Measurements from ENCODE around the gene SLC22A31. TPM values are rescaled to one million over a fixed set of nuclear protein-coding genes. Genes with fewer than 3 reads are reported as not detected.

SLC22A31 gene
- total RNA-seq, 1 experiment from 2014 or later = 4.5 TPM

DNA sequence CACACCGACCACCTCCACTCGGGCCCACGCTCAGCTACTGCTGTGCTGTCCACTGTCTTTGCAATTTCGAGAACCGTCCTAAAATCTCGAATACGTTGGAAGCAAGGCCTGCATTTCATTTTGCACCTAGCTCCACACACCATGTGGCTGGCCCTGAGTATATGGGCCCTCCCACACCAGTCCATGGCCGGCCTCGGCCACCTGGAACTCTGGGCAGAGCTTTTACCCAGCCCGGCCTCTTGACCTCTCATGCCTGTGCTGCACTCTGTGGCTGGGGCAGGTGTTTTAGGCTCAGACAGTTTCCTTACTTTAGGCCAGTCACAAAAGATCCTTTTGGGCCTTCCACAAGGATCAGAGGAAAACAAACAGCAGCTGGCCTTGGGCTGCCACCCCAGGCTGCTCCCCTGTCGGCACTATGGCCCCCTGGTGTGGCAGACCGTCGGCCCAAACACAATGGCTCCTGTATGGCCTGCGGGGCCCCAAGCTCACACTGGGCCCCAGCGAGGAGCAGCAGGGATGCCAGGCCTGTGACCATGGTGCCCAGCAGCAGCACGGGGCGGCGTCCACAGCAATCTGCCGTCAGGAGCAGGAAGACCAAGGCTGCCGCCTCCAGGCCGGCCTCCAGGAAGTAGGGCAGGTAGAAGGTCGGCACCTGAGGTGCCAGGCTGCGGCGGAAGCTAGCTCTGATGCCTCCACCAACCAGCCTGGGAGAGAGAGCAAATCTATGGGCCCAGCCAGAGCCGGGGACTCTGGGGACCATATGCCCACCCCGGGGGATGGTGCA, 2.5 kb downstream of the SLC22A31 start:
- DNase-seq (ENCODE audit: low read depth, low spot score) (no peak), ATAC-seq (no peak)
- Histone ChIP-seq H3K9me3 (ENCODE audit: control insufficient read depth, insufficient read depth, low read depth, low read length) (no peaks in the 10 kb centered on the region), H3K36me3 (ENCODE audit: control insufficient read depth, insufficient read depth, low read length) (no peaks in the 10 kb centered on the region; the same call in 1 of the 2 replicates), H3K27me3 (ENCODE audit: control insufficient read depth, insufficient read depth, low read length) (no peaks in the 10 kb centered on the region; the same call in 1 of the 2 replicates), H3K27ac (ENCODE audit: low read length) (no peak overlapping the region), H3K4me1 (ENCODE audit: control insufficient read depth, insufficient read depth, low read length) (no peaks in the 10 kb centered on the region), H3K4me3 (ENCODE audit: low read depth in 2 of 2, low read length in 2 of 2) (no peak overlapping the region)
- ChIA-PET POLR2A (no interaction called here), CTCF (no interaction called here)
- TF ChIP-seq TCF7L2 (IDR thresholded peaks at IDR 0.05; ENCODE audit: low read depth, low read length) = no peak
- TF ChIP-seq POLR2AphosphoS5 (IDR thresholded peaks at IDR 0.05; ENCODE audit: low read depth, low read length) = no peak
- no peak for TF ChIP-seq CTCF (IDR thresholded peaks at IDR 0.05)
- TF ChIP-seq, protein P1, sequence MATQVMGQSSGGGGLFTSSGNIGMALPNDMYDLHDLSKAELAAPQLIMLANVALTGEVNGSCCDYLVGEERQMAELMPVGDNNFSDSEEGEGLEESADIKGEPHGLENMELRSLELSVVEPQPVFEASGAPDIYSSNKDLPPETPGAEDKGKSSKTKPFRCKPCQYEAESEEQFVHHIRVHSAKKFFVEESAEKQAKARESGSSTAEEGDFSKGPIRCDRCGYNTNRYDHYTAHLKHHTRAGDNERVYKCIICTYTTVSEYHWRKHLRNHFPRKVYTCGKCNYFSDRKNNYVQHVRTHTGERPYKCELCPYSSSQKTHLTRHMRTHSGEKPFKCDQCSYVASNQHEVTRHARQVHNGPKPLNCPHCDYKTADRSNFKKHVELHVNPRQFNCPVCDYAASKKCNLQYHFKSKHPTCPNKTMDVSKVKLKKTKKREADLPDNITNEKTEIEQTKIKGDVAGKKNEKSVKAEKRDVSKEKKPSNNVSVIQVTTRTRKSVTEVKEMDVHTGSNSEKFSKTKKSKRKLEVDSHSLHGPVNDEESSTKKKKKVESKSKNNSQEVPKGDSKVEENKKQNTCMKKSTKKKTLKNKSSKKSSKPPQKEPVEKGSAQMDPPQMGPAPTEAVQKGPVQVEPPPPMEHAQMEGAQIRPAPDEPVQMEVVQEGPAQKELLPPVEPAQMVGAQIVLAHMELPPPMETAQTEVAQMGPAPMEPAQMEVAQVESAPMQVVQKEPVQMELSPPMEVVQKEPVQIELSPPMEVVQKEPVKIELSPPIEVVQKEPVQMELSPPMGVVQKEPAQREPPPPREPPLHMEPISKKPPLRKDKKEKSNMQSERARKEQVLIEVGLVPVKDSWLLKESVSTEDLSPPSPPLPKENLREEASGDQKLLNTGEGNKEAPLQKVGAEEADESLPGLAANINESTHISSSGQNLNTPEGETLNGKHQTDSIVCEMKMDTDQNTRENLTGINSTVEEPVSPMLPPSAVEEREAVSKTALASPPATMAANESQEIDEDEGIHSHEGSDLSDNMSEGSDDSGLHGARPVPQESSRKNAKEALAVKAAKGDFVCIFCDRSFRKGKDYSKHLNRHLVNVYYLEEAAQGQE (IDR thresholded peaks at IDR 0.05; ENCODE audit: insufficient read depth in 1 of 2, low read depth in 2 of 2, low read length in 1 of 2) = no peak
- no peak for TF ChIP-seq SIN3A (IDR thresholded peaks at IDR 0.05; ENCODE audit: borderline replicate concordance, insufficient read depth, low read depth, low read length)
- intact Hi-C loops (cut with micrococcal nuclease; ENCODE audit: unreplicated experiment) (no loop called here), in situ Hi-C loops (cut with HindIII; ENCODE audit: low pct_unique_long_range_greater_than_20kb, low sequenced_read_pairs) (no loop called here)
- no TSS peak for BruUV-seq (replicated peaks)

DNA sequence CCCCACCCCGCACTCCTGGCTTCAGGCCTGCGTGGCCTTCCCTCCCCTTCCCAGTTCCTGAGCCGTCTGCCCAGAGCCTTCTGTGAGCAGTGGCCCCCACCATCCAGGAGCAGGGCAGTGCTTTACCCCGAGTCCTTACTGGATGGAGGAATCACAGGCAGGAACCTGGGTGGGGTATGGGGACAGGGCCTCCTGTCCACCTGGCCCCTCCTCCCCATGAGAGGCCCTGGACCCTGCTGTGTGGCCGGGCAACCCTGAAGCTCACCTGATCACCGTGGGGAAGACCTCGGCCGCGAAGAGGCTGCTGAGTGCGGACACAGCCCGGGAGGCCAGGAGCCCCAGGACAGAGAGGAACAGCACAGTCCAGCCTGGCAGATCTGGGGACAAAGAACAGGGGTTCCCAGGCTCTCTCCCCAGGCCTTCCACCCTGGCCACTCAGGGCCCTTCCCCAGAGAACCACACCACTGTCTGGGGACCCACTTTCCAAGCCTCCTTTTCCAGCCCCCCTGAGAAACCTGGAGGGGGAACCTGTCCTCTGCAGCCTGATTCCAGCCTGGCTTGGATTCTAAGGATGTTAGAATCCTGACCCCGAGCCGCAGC, 3.2 kb downstream of the SLC22A31 start:
- BruUV-seq (replicated peaks) = no TSS peak
- TF ChIP-seq POLR2AphosphoS5 (IDR thresholded peaks at IDR 0.05; ENCODE audit: low read depth, low read length) (no peak), SIN3A (IDR thresholded peaks at IDR 0.05; ENCODE audit: borderline replicate concordance, insufficient read depth, low read depth, low read length) (no peak), TCF7L2 (IDR thresholded peaks at IDR 0.05; ENCODE audit: low read depth, low read length) (no peak), CTCF (IDR thresholded peaks at IDR 0.05) (no peak)
- TF ChIP-seq, protein P1 (IDR thresholded peaks at IDR 0.05; ENCODE audit: insufficient read depth in 1 of 2, low read depth in 2 of 2, low read length in 1 of 2) = no peak
- no peaks in the 10 kb centered on the region for H3K9me3 ChIP-seq (ENCODE audit: control insufficient read depth, insufficient read depth, low read depth, low read length)
- in situ Hi-C loops (cut with HindIII; ENCODE audit: low pct_unique_long_range_greater_than_20kb, low sequenced_read_pairs) (no loop called here), intact Hi-C loops (cut with micrococcal nuclease; ENCODE audit: unreplicated experiment) (no loop called here)
- H3K27me3 ChIP-seq (ENCODE audit: control insufficient read depth, insufficient read depth, low read length) = no peaks in the 10 kb centered on the region
- H3K27ac ChIP-seq (ENCODE audit: low read length) = no peak overlapping the region
- no peak for DNase-seq (ENCODE audit: low read depth, low spot score)
- no peak overlapping the region for H3K4me3 ChIP-seq (ENCODE audit: low read depth in 2 of 2, low read length in 2 of 2)
- no peaks in the 10 kb centered on the region; the same call in 1 of the 2 replicates for H3K36me3 ChIP-seq (ENCODE audit: control insufficient read depth, insufficient read depth, low read length)
- no peak for ATAC-seq
- H3K4me1 ChIP-seq (ENCODE audit: control insufficient read depth, insufficient read depth, low read length) = no peaks in the 10 kb centered on the region
- ChIA-PET POLR2A (no interaction called here), CTCF (no interaction called here)
